Neural progenitor cell (in vitro differentiated cells): ENCODE measurements around the gene CYP4F12. TPM values are rescaled to one million over a fixed set of nuclear protein-coding genes. Genes with fewer than 3 reads are reported as not detected.

ENCODE experiments used
- DNase-seq: peaks from one replicate; pipeline ENCODE4 v3.0.0-alpha.2; 2016; ENCODE audit warnings: low spot score
- H2AFZ ChIP-seq: fragments of 200-600 bp; sonication (generic); replicated peaks from 2 replicates; pipeline ENCODE4 v1.6.1; 2016; ENCODE audit warnings: antibody characterized with exemption
- H3F3A ChIP-seq: fragments of 200-600 bp; sonication (generic); 2 replicates; pipeline ENCODE4 v1.6.1; 2016; ENCODE audit warnings: antibody characterized with exemption, low read depth
- H3K27ac ChIP-seq: fragments of 200-600 bp; sonication (generic); 2 replicates; pipeline ENCODE4 v1.5.1; 2016; ENCODE audit warnings: mild to moderate bottlenecking
- H3K27me3 ChIP-seq: fragments of 200-600 bp; sonication (generic); 2 replicates; pipeline ENCODE4 v1.6.1; 2016; ENCODE audit warnings: mild to moderate bottlenecking, moderate library complexity
- H3K36me3 ChIP-seq: fragments of 200-600 bp; sonication (generic); 2 replicates; pipeline ENCODE4 v1.5.1; 2016
- H3K4me1 ChIP-seq: fragments of 200-600 bp; sonication (generic); 2 replicates; pipeline ENCODE4 v1.6.1; 2016; ENCODE audit warnings: mixed run types
- H3K4me2 ChIP-seq: fragments of 200-600 bp; sonication (generic); 2 replicates; pipeline ENCODE4 v1.6.1; 2016
- H3K4me3 ChIP-seq: fragments of 200-600 bp; sonication (generic); 2 replicates; pipeline ENCODE4 v1.5.1; 2016
- H3K79me2 ChIP-seq: fragments of 200-600 bp; sonication (generic); 2 replicates; pipeline ENCODE4 v1.6.1; 2016; ENCODE audit warnings: low read depth
- H3K9ac ChIP-seq: fragments of 200-600 bp; sonication (generic); 2 replicates; pipeline ENCODE4 v1.6.1; 2016
- H3K9me3 ChIP-seq: fragments of 200-600 bp; sonication (generic); 2 replicates; pipeline ENCODE4 v1.5.1; 2016; ENCODE audit warnings: low read depth
- H4K20me1 ChIP-seq: fragments of 200-600 bp; sonication (generic); 2 replicates; pipeline ENCODE4 v1.6.1; 2016; ENCODE audit warnings: low read depth
- H3K27ac Mint-ChIP-seq: 3 replicates; pipeline ENCODE4 v1.8.0; 2021; ENCODE audit warnings: mixed read lengths
- H3K27me3 Mint-ChIP-seq: 2 replicates; pipeline ENCODE4 v1.8.0; 2022; ENCODE audit warnings: low read depth, mild to moderate bottlenecking, inconsistent platforms, moderate library complexity, mixed read lengths; ENCODE audit not compliant: insufficient read depth
- H3K36me3 Mint-ChIP-seq: 3 replicates; pipeline ENCODE4 v1.8.0; 2021; ENCODE audit warnings: mixed read lengths
- H3K4me1 Mint-ChIP-seq: 3 replicates; pipeline ENCODE4 v1.8.0; 2021; ENCODE audit warnings: mixed read lengths
- H3K4me3 Mint-ChIP-seq: 3 replicates; pipeline ENCODE4 v1.8.0; 2021; ENCODE audit warnings: mild to moderate bottlenecking, moderate library complexity, mixed read lengths
- H3K9me3 Mint-ChIP-seq: 3 replicates; pipeline ENCODE4 v1.8.0; 2020; ENCODE audit warnings: mixed read lengths
- EZH2 ChIP-seq: fragments of 200-600 bp; sonication (generic); IDR thresholded peaks from 2 replicates; pipeline ENCODE4 v1.6.1; 2017; ENCODE audit warnings: antibody characterized with exemption, mild to moderate bottlenecking, moderate library complexity
- EZH2phosphoT487 ChIP-seq: fragments of 200-600 bp; sonication (generic); IDR thresholded peaks from 2 replicates; pipeline ENCODE4 v1.6.1; 2017; ENCODE audit warnings: antibody characterized with exemption
- total RNA-seq: library from RNA; depleted of rRNA; stranded (reverse); fragments of >200 nt; gene quantifications from 2 replicates; pipeline ENCODE4 v1.2.3, GENCODE V29; 2015; ENCODE audit warnings: low replicate concordance
- TF ChIP-seq, protein P1 (sequence below): fragments of 200-600 bp; sonication (generic); IDR thresholded peaks from 2 replicates; pipeline ENCODE4 v1.5.1; 2017; ENCODE audit warnings: antibody characterized with exemption, mild to moderate bottlenecking

The CYP4F12 gene
- total RNA-seq, 1 donor from 2014 or later, result not detected

GRCh38 chr19:15684828-15685227 is 11.9 kb downstream of the CYP4F12 start:
- H3K79me2 ChIP-seq, result no peaks in the 10 kb centered on the region
- H3K4me2 ChIP-seq, result no peak overlapping the region
- no peak for TF ChIP-seq EZH2
- TF ChIP-seq, protein P1, sequence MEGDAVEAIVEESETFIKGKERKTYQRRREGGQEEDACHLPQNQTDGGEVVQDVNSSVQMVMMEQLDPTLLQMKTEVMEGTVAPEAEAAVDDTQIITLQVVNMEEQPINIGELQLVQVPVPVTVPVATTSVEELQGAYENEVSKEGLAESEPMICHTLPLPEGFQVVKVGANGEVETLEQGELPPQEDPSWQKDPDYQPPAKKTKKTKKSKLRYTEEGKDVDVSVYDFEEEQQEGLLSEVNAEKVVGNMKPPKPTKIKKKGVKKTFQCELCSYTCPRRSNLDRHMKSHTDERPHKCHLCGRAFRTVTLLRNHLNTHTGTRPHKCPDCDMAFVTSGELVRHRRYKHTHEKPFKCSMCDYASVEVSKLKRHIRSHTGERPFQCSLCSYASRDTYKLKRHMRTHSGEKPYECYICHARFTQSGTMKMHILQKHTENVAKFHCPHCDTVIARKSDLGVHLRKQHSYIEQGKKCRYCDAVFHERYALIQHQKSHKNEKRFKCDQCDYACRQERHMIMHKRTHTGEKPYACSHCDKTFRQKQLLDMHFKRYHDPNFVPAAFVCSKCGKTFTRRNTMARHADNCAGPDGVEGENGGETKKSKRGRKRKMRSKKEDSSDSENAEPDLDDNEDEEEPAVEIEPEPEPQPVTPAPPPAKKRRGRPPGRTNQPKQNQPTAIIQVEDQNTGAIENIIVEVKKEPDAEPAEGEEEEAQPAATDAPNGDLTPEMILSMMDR, result no peak
- H3K27ac ChIP-seq, result no peak overlapping the region
- H3K9ac ChIP-seq, result no peak overlapping the region
- no peaks in the 10 kb centered on the region for H3K36me3 ChIP-seq
- Mint-ChIP-seq H3K27ac (no peak overlapping the region), H3K9me3 (peaks cover 27% of the 10 kb centered on the region), H3K27me3 (peaks cover 2% of the 10 kb centered on the region), H3K36me3 (no peaks in the 10 kb centered on the region), H3K4me1 (no peaks in the 10 kb centered on the region), H3K4me3 (no peak overlapping the region)
- H3K9me3 ChIP-seq, result peaks cover 4% of the 10 kb centered on the region
- H4K20me1 ChIP-seq, result no peaks in the 10 kb centered on the region
- no peaks in the 10 kb centered on the region for H3K4me1 ChIP-seq
- H3K4me3 ChIP-seq, result no peak overlapping the region
- no peaks in the 10 kb centered on the region for H3K27me3 ChIP-seq
- no peaks in the 10 kb centered on the region for H3F3A ChIP-seq
- DNase-seq, result no peak
- no peak overlapping the region for H2AFZ ChIP-seq

- no peak for DNase-seq
- no peak for TF ChIP-seq EZH2
- TF ChIP-seq EZH2phosphoT487, result no peak
- TF ChIP-seq, protein P1, result no peak
- Histone ChIP-seq H4K20me1 (no peaks in the 10 kb centered on the region), H2AFZ (no peak overlapping the region), H3K79me2 (no peaks in the 10 kb centered on the region), H3K4me3 (no peak overlapping the region), H3K36me3 (no peaks in the 10 kb centered on the region), H3K27ac (no peak overlapping the region), H3K27me3 (no peaks in the 10 kb centered on the region), H3K9me3 (peaks cover 15% of the 10 kb centered on the region), H3K4me2 (no peak overlapping the region), H3K4me1 (no peaks in the 10 kb centered on the region), H3K9ac (no peak overlapping the region), H3F3A (no peaks in the 10 kb centered on the region)
- Mint-ChIP-seq H3K36me3 (no peaks in the 10 kb centered on the region), H3K27ac (no peak overlapping the region), H3K27me3 (no peaks in the 10 kb centered on the region), H3K4me3 (no peak overlapping the region), H3K9me3 (peaks cover 24% of the 10 kb centered on the region), H3K4me1 (no peaks in the 10 kb centered on the region)
Observed at GRCh38 chr19:15696654-15697194, 23.8 kb downstream of the CYP4F12 start.

- Histone ChIP-seq H3K4me3 (no peak overlapping the region), H3K27ac (no peak overlapping the region), H3K27me3 (no peaks in the 10 kb centered on the region), H2AFZ (no peak overlapping the region), H3F3A (no peaks in the 10 kb centered on the region), H3K4me2 (no peak overlapping the region), H3K36me3 (no peaks in the 10 kb centered on the region), H3K79me2 (no peaks in the 10 kb centered on the region), H4K20me1 (no peaks in the 10 kb centered on the region), H3K4me1 (no peaks in the 10 kb centered on the region), H3K9ac (no peak overlapping the region), H3K9me3 (peaks cover 22% of the 10 kb centered on the region)
- H3K4me3 Mint-ChIP-seq, result no peak overlapping the region
- H3K27ac Mint-ChIP-seq, result no peak overlapping the region
- no peak for DNase-seq
- no peaks in the 10 kb centered on the region for H3K36me3 Mint-ChIP-seq
- peaks cover 20% of the 10 kb centered on the region for H3K9me3 Mint-ChIP-seq
- H3K27me3 Mint-ChIP-seq, result no peaks in the 10 kb centered on the region
- H3K4me1 Mint-ChIP-seq, result no peaks in the 10 kb centered on the region
- TF ChIP-seq, protein P1, result no peak
- TF ChIP-seq EZH2phosphoT487 (no peak), EZH2 (no peak)
Observed at GRCh38 chr19:15701757-15702533, 29.1 kb downstream of the CYP4F12 start.
